Panc1 (cell line): ENCODE measurements around the gene DBR1.

Experiments used
- POLR2AphosphoS5 ChIP-seq: IDR thresholded peaks from 2 replicates; pipeline ENCODE4 v1.6.1; 2012; ENCODE audit warnings: mild to moderate bottlenecking, low read depth, low read length, moderate library complexity
- TCF7L2 ChIP-seq: IDR thresholded peaks from 2 replicates; pipeline ENCODE4 v1.6.1; 2011; ENCODE audit warnings: mild to moderate bottlenecking, low read depth, low read length, inconsistent platforms
- TF ChIP-seq, protein P1 (sequence below): fragments of 450-650 bp; IDR thresholded peaks from 2 replicates; pipeline ENCODE4 v1.5.1; 2017; ENCODE audit warnings: mild to moderate bottlenecking

- TF ChIP-seq, protein P1, sequence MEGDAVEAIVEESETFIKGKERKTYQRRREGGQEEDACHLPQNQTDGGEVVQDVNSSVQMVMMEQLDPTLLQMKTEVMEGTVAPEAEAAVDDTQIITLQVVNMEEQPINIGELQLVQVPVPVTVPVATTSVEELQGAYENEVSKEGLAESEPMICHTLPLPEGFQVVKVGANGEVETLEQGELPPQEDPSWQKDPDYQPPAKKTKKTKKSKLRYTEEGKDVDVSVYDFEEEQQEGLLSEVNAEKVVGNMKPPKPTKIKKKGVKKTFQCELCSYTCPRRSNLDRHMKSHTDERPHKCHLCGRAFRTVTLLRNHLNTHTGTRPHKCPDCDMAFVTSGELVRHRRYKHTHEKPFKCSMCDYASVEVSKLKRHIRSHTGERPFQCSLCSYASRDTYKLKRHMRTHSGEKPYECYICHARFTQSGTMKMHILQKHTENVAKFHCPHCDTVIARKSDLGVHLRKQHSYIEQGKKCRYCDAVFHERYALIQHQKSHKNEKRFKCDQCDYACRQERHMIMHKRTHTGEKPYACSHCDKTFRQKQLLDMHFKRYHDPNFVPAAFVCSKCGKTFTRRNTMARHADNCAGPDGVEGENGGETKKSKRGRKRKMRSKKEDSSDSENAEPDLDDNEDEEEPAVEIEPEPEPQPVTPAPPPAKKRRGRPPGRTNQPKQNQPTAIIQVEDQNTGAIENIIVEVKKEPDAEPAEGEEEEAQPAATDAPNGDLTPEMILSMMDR, result peak; percentile 92
- TF ChIP-seq POLR2AphosphoS5, result no peak; the same call in none of the 2 replicates
- no peak; the same call in 1 of the 2 replicates for TF ChIP-seq TCF7L2
Measured at GRCh38 chr3:138114988-138115971, 59.4 kb downstream of the DBR1 start, which contains the start of gene DZIP1L.
